KMS-11 (cell line): Measurements from ENCODE around the gene SLC35D2.

Source experiments
- H2AFZ ChIP-seq: fragments of 200-600 bp; sonication (generic); 2 replicates; pipeline ENCODE4 v1.6.1; 2016; ENCODE audit warnings: antibody characterized with exemption, mixed run types, low read depth
- H3K27ac ChIP-seq: fragments of 200-600 bp; sonication (generic); 2 replicates; pipeline ENCODE4 v1.6.1; 2016; ENCODE audit warnings: mild to moderate bottlenecking, mixed run types
- H3K27me3 ChIP-seq: fragments of 200-600 bp; sonication (generic); 2 replicates; pipeline ENCODE4 v1.6.1; 2017; ENCODE audit warnings: mild to moderate bottlenecking, low read depth, mixed run types, moderate library complexity; ENCODE audit not compliant: insufficient read depth
- H3K36me3 ChIP-seq: fragments of 200-600 bp; sonication (generic); 2 replicates; pipeline ENCODE4 v1.6.1; 2017; ENCODE audit warnings: mild to moderate bottlenecking, mixed run types; ENCODE audit not compliant: insufficient read depth
- H3K4me1 ChIP-seq: fragments of 200-600 bp; sonication (generic); 2 replicates; pipeline ENCODE4 v1.6.1; 2016; ENCODE audit warnings: mild to moderate bottlenecking, low read depth, mixed run types; ENCODE audit not compliant: poor library complexity, severe bottlenecking
- H3K4me2 ChIP-seq: fragments of 200-600 bp; sonication (generic); 2 replicates; pipeline ENCODE4 v1.7.0; 2016; ENCODE audit warnings: mild to moderate bottlenecking, mixed run types
- H3K4me3 ChIP-seq: fragments of 200-600 bp; sonication (generic); IDR thresholded peaks from 2 replicates; pipeline ENCODE4 v1.6.1; 2017; ENCODE audit warnings: low read depth, low read length, mixed read lengths; ENCODE audit not compliant: insufficient read depth
- H3K79me2 ChIP-seq: fragments of 200-600 bp; sonication (generic); 2 replicates; pipeline ENCODE4 v1.6.1; 2016; ENCODE audit warnings: low read depth, mixed run types; ENCODE audit not compliant: insufficient read depth
- H3K9ac ChIP-seq: fragments of 200-600 bp; sonication (generic); 2 replicates; pipeline ENCODE4 v1.6.1; 2016; ENCODE audit warnings: mild to moderate bottlenecking, mixed run types
- H4K20me1 ChIP-seq: fragments of 200-600 bp; sonication (generic); 2 replicates; pipeline ENCODE4 v1.6.1; 2016; ENCODE audit warnings: mild to moderate bottlenecking, mixed run types; ENCODE audit not compliant: insufficient read depth
- CTCF ChIP-seq: fragments of 200-600 bp; sonication (generic); conservative IDR thresholded peaks from 2 replicates; pipeline ENCODE4 v1.6.1; 2017; ENCODE audit warnings: low read depth, mild to moderate bottlenecking, antibody characterized with exemption, low read length, moderate library complexity, mixed read lengths

The SLC35D2 gene

GRCh38 chr9:96350866-96351265 is 32.6 kb downstream of the SLC35D2 start:
- Histone ChIP-seq H3K9ac (no peak overlapping the region), H3K4me2 (no peak overlapping the region), H3K79me2 (no peaks in the 10 kb centered on the region), H2AFZ (no peak overlapping the region), H3K36me3 (no peaks in the 10 kb centered on the region), H3K27me3 (no peaks in the 10 kb centered on the region), H3K4me3 (no peak overlapping the region), H4K20me1 (no peaks in the 10 kb centered on the region), H3K27ac (no peak overlapping the region), H3K4me1 (no peaks in the 10 kb centered on the region)
- no peak for TF ChIP-seq CTCF

GRCh38 chr9:96348261-96348660 is 35.2 kb downstream of the SLC35D2 start:
- Histone ChIP-seq H4K20me1 (no peaks in the 10 kb centered on the region), H2AFZ (no peak overlapping the region), H3K27me3 (no peaks in the 10 kb centered on the region), H3K4me2 (no peak overlapping the region), H3K27ac (no peak overlapping the region), H3K36me3 (no peaks in the 10 kb centered on the region), H3K4me3 (no peak overlapping the region), H3K4me1 (no peaks in the 10 kb centered on the region), H3K9ac (no peak overlapping the region), H3K79me2 (no peaks in the 10 kb centered on the region)
- no peak for TF ChIP-seq CTCF

DNA sequence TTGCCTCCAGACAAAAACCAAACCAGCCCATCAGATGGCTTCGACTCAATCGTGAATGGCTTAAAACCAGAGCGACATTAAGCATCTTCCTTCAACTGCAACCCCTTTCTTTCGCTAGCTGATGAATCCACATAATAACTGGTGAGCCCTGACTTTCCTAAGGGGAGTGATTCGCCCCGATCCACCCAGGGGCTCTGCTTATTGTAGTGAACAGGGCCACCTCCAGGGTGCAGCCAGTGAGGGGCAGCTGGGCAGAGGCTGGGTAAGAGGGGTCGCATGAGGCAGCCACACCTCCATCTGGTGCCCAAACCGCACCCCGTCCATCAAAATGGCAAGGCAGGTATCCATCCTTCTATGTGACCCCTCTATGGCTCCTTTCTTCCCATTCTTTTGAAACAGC is 38.0 kb downstream of the SLC35D2 start:
- H4K20me1 ChIP-seq = no peaks in the 10 kb centered on the region
- TF ChIP-seq CTCF = no peak
- no peaks in the 10 kb centered on the region for H3K27me3 ChIP-seq
- H3K4me2 ChIP-seq = no peak overlapping the region
- H3K36me3 ChIP-seq = no peaks in the 10 kb centered on the region
- no peak overlapping the region for H2AFZ ChIP-seq
- H3K27ac ChIP-seq = no peak overlapping the region
- no peaks in the 10 kb centered on the region for H3K4me1 ChIP-seq
- no peaks in the 10 kb centered on the region for H3K79me2 ChIP-seq
- no peak overlapping the region for H3K4me3 ChIP-seq
- no peak overlapping the region for H3K9ac ChIP-seq

DNA sequence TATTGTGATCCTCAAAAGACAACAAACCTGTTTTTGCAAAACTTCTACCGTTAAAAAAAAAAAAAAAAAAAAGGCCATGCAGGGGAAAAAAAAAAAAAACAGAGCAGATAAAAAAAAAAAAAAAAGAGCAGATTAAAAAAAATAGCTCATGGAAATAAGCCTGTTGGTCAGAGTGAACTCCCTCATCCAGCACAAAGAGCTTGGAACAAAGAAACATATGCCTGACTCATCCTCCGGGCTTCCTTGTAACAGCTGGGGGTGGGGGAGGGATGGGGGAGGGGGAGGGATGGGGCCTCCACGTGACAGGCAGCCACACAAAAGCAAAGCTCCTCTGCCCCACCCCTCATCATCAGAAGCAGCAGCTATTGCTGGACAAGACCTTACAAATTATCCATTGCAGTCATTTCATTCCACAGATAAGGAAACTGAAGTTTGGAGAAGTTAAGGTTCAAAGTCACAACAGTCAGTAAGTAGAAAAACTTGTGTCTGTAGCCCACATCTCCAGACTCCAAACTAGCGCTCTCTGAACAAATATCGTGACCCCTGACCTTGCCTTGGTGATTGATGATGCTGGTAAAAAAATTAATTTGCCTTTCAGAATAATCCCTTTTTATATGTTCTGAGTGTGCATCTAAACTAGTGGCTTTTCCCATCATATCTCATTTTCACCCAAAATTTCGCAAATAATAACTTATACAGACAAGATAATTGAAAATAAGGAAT is 38.9 kb downstream of the SLC35D2 start:
- Histone ChIP-seq H3K4me2 (no peak overlapping the region), H2AFZ (no peak overlapping the region), H3K79me2 (no peaks in the 10 kb centered on the region), H3K4me3 (no peak overlapping the region), H3K27ac (no peak overlapping the region), H3K4me1 (no peaks in the 10 kb centered on the region), H4K20me1 (no peaks in the 10 kb centered on the region), H3K27me3 (no peaks in the 10 kb centered on the region), H3K36me3 (no peaks in the 10 kb centered on the region), H3K9ac (no peak overlapping the region)
- no peak for TF ChIP-seq CTCF
